HG03460 (cell line): ENCODE measurements around the gene POLR2J3.
"Not testable (repeated sequence)": the region's sequence is repeated elsewhere in the genome, so short reads cannot be mapped to it uniquely, and the experiment has no call there.

Experiments
- ATAC-seq: cut with Tn5 transposase; IDR thresholded peaks from one replicate; pipeline ENCODE4 v1.9.1; 2021; ENCODE audit not compliant: unreplicated experiment

Gene POLR2J3

GRCh38 chr7:102572261-102573239 lies at the start of gene POLR2J3:
POLR2J3 (minus strand) TSS chr7:102572583; CDS start chr7:102572521, 62 bp downstream.
- ATAC-seq = peak; percentile 94

- not testable (repeated sequence) for ATAC-seq
Measured at GRCh38 chr7:102618122-102618521, 45.7 kb upstream of the POLR2J3 start.

GRCh38 chr7:102616507-102617125 lies 44.2 kb upstream of the POLR2J3 start, which contains the start of gene RASA4:
RASA4 (minus strand) TSS chr7:102616756; CDS start chr7:102616689, 67 bp downstream.
- peak; percentile 58 for ATAC-seq

GRCh38 chr7:102615930-102616329 lies 43.5 kb upstream of the POLR2J3 start:
- not testable (repeated sequence) for ATAC-seq

- not testable (repeated sequence) for ATAC-seq
Measured at GRCh38 chr7:102614873-102615272, 42.5 kb upstream of the POLR2J3 start.

- peak; percentile 23 for ATAC-seq
Measured at GRCh38 chr7:102614346-102614697, 41.9 kb upstream of the POLR2J3 start.

- peak; percentile 64 for ATAC-seq
Measured at GRCh38 chr7:102613575-102614345, 41.4 kb upstream of the POLR2J3 start.

- ATAC-seq = not testable (repeated sequence)
Measured at GRCh38 chr7:102611675-102612325, 39.4 kb upstream of the POLR2J3 start.

GRCh38 chr7:102611013-102611674 lies 38.8 kb upstream of the POLR2J3 start:
- ATAC-seq = peak; percentile 35

GRCh38 chr7:102610441-102610840 lies 38.1 kb upstream of the POLR2J3 start:
- ATAC-seq = not testable (repeated sequence)

- ATAC-seq = not testable (repeated sequence)
Measured at GRCh38 chr7:102609734-102610133, 37.4 kb upstream of the POLR2J3 start.

- not testable (repeated sequence) for ATAC-seq
Measured at GRCh38 chr7:102606848-102607247, 34.5 kb upstream of the POLR2J3 start.

- not testable (repeated sequence) for ATAC-seq
Measured at GRCh38 chr7:102604431-102605145, 32.2 kb upstream of the POLR2J3 start.

GRCh38 chr7:102602317-102602716 lies 29.9 kb upstream of the POLR2J3 start:
- not testable (repeated sequence) for ATAC-seq

- not testable (repeated sequence) for ATAC-seq
Measured at GRCh38 chr7:102599699-102600098, 27.3 kb upstream of the POLR2J3 start.

GRCh38 chr7:102596036-102596435 lies 23.7 kb upstream of the POLR2J3 start:
- not testable (repeated sequence) for ATAC-seq

GRCh38 chr7:102593637-102594334 lies 21.4 kb upstream of the POLR2J3 start:
- peak; percentile 63 for ATAC-seq

GRCh38 chr7:102592477-102593019 lies 20.2 kb upstream of the POLR2J3 start:
- ATAC-seq = peak; percentile 62
